GM23338 (cell line): ENCODE data around the gene IGF2BP1. TPM values are rescaled to one million over a fixed set of nuclear protein-coding genes. Genes with fewer than 3 reads are reported as not detected.
"Not testable (repeated sequence)": the region's sequence is repeated elsewhere in the genome, so short reads cannot be mapped to it uniquely, and the experiment has no call there.

Source experiments
- ATAC-seq: fragments of 200-7000 bp; cut with Tn5 transposase; 3 replicates; pipeline ENCODE4 v1.9.1; 2020
- DNase-seq: peaks from one replicate; pipeline ENCODE4 v3.0.0-alpha.2; 2015; ENCODE audit warnings: low spot score
- H2AFZ ChIP-seq: fragments of 200-600 bp; sonication (generic); 2 replicates; pipeline ENCODE4 v1.8.0; 2016; ENCODE audit warnings: antibody characterized with exemption, mild to moderate bottlenecking, moderate library complexity
- H3F3A ChIP-seq: fragments of 200-600 bp; sonication (generic); replicated peaks from 2 replicates; pipeline ENCODE4 v1.8.0; 2017; ENCODE audit warnings: antibody characterized with exemption, mixed run types, low read depth
- H3K27ac ChIP-seq: fragments of 200-600 bp; sonication (generic); 2 replicates; pipeline ENCODE4 v1.6.1; 2016; ENCODE audit warnings: low read depth
- H3K27me3 ChIP-seq: fragments of 200-600 bp; sonication (generic); 2 replicates; pipeline ENCODE4 v1.8.0; 2016; ENCODE audit warnings: mild to moderate bottlenecking, mixed run types, moderate library complexity; ENCODE audit not compliant: insufficient read depth
- H3K36me3 ChIP-seq: fragments of 200-600 bp; sonication (generic); 2 replicates; pipeline ENCODE4 v1.8.0; 2016; ENCODE audit warnings: mild to moderate bottlenecking; ENCODE audit not compliant: insufficient read depth
- H3K4me1 ChIP-seq: fragments of 200-600 bp; sonication (generic); 2 replicates; pipeline ENCODE4 v1.8.0; 2016; ENCODE audit warnings: mild to moderate bottlenecking, moderate library complexity; ENCODE audit not compliant: insufficient read depth
- H3K4me2 ChIP-seq: fragments of 200-600 bp; sonication (generic); 2 replicates; pipeline ENCODE4 v1.7.1; 2017; ENCODE audit warnings: mixed run types
- H3K4me3 ChIP-seq: fragments of 200-600 bp; sonication (generic); 2 replicates; pipeline ENCODE4 v1.6.1; 2016; ENCODE audit warnings: mixed run types
- H3K79me2 ChIP-seq: fragments of 200-600 bp; sonication (generic); replicated peaks from 2 replicates; pipeline ENCODE4 v1.8.0; 2017; ENCODE audit warnings: mild to moderate bottlenecking; ENCODE audit not compliant: insufficient read depth
- H3K9me2 ChIP-seq: fragments of 200-600 bp; sonication (generic); 2 replicates; pipeline ENCODE4 v1.8.0; 2017; ENCODE audit not compliant: insufficient read depth
- H4K20me1 ChIP-seq: fragments of 200-600 bp; sonication (generic); replicated peaks from 2 replicates; pipeline ENCODE4 v1.8.0; 2017; ENCODE audit warnings: mild to moderate bottlenecking; ENCODE audit not compliant: insufficient read depth
- H3K27ac Mint-ChIP-seq: 2 replicates; pipeline ENCODE4 v1.8.0; 2020; ENCODE audit warnings: inconsistent platforms, mild to moderate bottlenecking, moderate library complexity, mixed read lengths
- H3K27me3 Mint-ChIP-seq: 3 replicates; pipeline ENCODE4 v1.8.0; 2022; ENCODE audit warnings: low read depth, mild to moderate bottlenecking, moderate library complexity, mixed read lengths, inconsistent platforms; ENCODE audit not compliant: insufficient read depth, poor library complexity
- H3K36me3 Mint-ChIP-seq: 3 replicates; pipeline ENCODE4 v1.8.0; 2021; ENCODE audit warnings: low read depth, mild to moderate bottlenecking, inconsistent platforms, moderate library complexity, mixed read lengths
- H3K4me1 Mint-ChIP-seq: 3 replicates; pipeline ENCODE4 v1.8.0; 2020; ENCODE audit warnings: mild to moderate bottlenecking, inconsistent platforms, mixed read lengths
- H3K4me3 Mint-ChIP-seq: 3 replicates; pipeline ENCODE4 v1.8.0; 2021; ENCODE audit warnings: moderate library complexity, mild to moderate bottlenecking, inconsistent platforms, mixed read lengths
- H3K9me3 Mint-ChIP-seq: 3 replicates; pipeline ENCODE4 v1.8.0; 2020; ENCODE audit warnings: moderate library complexity, mild to moderate bottlenecking, inconsistent platforms, mixed read lengths
- CREB1 ChIP-seq: fragments of 250-450 bp; sonication (Bioruptor Pico); IDR thresholded peaks from 2 replicates; pipeline ENCODE4 v1.5.0; 2020; ENCODE audit warnings: low read depth, mild to moderate bottlenecking, moderate library complexity
- ETS1 ChIP-seq: IDR thresholded peaks from 2 replicates; pipeline ENCODE4 v1.6.1; 2016; ENCODE audit warnings: antibody characterized with exemption
- POLR2AphosphoS5 ChIP-seq: IDR thresholded peaks from 2 replicates; pipeline ENCODE4 v1.6.1; 2016; ENCODE audit warnings: antibody characterized with exemption, low read depth
- STAT1 ChIP-seq: IDR thresholded peaks from one replicate; pipeline ENCODE4 v1.6.1; 2016; ENCODE audit warnings: antibody characterized with exemption; ENCODE audit not compliant: unreplicated experiment
- ZNF114 ChIP-seq: fragments of 250-450 bp; sonication (Bioruptor Pico); IDR thresholded peaks from 2 replicates; pipeline ENCODE4 v1.5.0; 2020; ENCODE audit warnings: mild to moderate bottlenecking, moderate library complexity
- polyA plus RNA-seq: library from polyadenylated mRNA; unstranded; fragments of >200 nt; fragmentation: Nextera tagmentation; extraction: Ambion mirVana; gene quantifications from 2 replicates; pipeline ENCODE4 v1.2.1, GENCODE V29; 2016
- total RNA-seq: library from RNA; depleted of rRNA; stranded (reverse); fragments of >200 nt; shearing (Covaris generic); gene quantifications from 2 replicates; pipeline ENCODE4 v1.2.3, GENCODE V29; 2014
- TF ChIP-seq, protein P1 (sequence below), 2 experiments: fragments of 200-600 bp in 1 of 2; sonication (generic) in 1 of 2; conservative IDR thresholded peaks; 2 replicates each; pipeline versions ENCODE4 v1.5.1 to v1.6.1; 2016 to 2017; ENCODE audit warnings: antibody characterized with exemption in 2 of 2, low read depth in 2 of 2, mild to moderate bottlenecking in 2 of 2, moderate library complexity in 1 of 2

Gene IGF2BP1
- total and polyA plus RNA-seq, 2 experiments from 2014 or later: 68.6 to 249 TPM

DNA sequence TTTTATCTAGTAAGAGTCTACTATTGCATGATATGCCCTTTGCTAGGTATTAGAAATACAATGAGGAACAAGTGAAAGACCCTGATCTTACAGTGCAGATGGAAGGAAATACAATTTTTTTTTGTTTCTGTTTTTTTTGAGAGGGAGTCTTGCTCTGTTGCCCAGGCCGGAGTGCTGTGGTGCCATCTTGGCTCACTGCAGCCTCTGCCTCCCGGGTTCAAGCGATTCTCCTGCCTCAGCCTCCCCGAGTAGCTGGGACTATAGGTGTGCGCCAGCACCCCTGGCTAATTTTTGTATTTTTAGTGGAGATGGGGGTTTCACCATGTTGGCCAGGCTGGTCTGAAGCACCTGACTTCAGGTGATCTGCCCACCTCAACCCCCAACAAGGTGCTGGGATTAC lies 11.7 kb downstream of the IGF2BP1 start:
- peaks cover 69% of the 10 kb centered on the region for H3K36me3 Mint-ChIP-seq
- not testable (repeated sequence) for H3K4me3 Mint-ChIP-seq
- peaks cover 97% of the 10 kb centered on the region for H3K79me2 ChIP-seq

GRCh38 chr17:49012769-49013255 lies 15.6 kb downstream of the IGF2BP1 start:
- Histone ChIP-seq H3K4me2 (peak overlapping the region; percentile 87), H3K27me3 (no peaks in the 10 kb centered on the region), H3K4me3 (peak overlapping the region; percentile 58), H3K4me1 (peaks cover 69% of the 10 kb centered on the region), H3K27ac (peak overlapping the region; percentile 99), H3K36me3 (0 out of 2 replicates have a peak, but pooled peaks cover 10% of the 10 kb centered on the region), H3K79me2 (peaks cover 96% of the 10 kb centered on the region), H2AFZ (no peak overlapping the region), H3K9me2 (0 out of 2 replicates have a peak, but pooled peaks cover 2% of the 10 kb centered on the region), H4K20me1 (peaks cover 77% of the 10 kb centered on the region), H3F3A (peaks cover 43% of the 10 kb centered on the region)
- Mint-ChIP-seq H3K4me1 (peaks cover 65% of the 10 kb centered on the region), H3K27ac (peak overlapping the region; percentile 99), H3K36me3 (peaks cover 60% of the 10 kb centered on the region), H3K27me3 (peaks cover 49% of the 10 kb centered on the region), H3K9me3 (no peaks in the 10 kb centered on the region), H3K4me3 (peak overlapping the region; percentile 77)
- ATAC-seq (no peak; the same call in 2 of the 3 replicates), DNase-seq (peak; percentile 24)
- TF ChIP-seq, protein P1, sequence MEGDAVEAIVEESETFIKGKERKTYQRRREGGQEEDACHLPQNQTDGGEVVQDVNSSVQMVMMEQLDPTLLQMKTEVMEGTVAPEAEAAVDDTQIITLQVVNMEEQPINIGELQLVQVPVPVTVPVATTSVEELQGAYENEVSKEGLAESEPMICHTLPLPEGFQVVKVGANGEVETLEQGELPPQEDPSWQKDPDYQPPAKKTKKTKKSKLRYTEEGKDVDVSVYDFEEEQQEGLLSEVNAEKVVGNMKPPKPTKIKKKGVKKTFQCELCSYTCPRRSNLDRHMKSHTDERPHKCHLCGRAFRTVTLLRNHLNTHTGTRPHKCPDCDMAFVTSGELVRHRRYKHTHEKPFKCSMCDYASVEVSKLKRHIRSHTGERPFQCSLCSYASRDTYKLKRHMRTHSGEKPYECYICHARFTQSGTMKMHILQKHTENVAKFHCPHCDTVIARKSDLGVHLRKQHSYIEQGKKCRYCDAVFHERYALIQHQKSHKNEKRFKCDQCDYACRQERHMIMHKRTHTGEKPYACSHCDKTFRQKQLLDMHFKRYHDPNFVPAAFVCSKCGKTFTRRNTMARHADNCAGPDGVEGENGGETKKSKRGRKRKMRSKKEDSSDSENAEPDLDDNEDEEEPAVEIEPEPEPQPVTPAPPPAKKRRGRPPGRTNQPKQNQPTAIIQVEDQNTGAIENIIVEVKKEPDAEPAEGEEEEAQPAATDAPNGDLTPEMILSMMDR (conservative IDR thresholded peaks at IDR 0.05; ENCODE audit: low read depth in 2 of 2): peak in 1 of 2 experiments; percentile 7; a peak in 1 of 4 replicates
- TF ChIP-seq ETS1: no peak

More for the DNA sequence above, 11.7 kb downstream of the IGF2BP1 start:
- peaks cover 74% of the 10 kb centered on the region for H3K4me1 ChIP-seq
- H3K27ac Mint-ChIP-seq, H3K27ac ChIP-seq, H3K9me3 Mint-ChIP-seq, H3K4me2 ChIP-seq, H3K4me3 ChIP-seq, H3K9me2 ChIP-seq, H3K36me3 ChIP-seq, ATAC-seq, DNase-seq, H2AFZ ChIP-seq, H3K27me3 ChIP-seq: not testable (repeated sequence)
- Mint-ChIP-seq H3K27me3 (peaks cover 40% of the 10 kb centered on the region), H3K4me1 (peaks cover 73% of the 10 kb centered on the region)
- peaks cover 86% of the 10 kb centered on the region for H4K20me1 ChIP-seq
- peaks cover 43% of the 10 kb centered on the region for H3F3A ChIP-seq

DNA sequence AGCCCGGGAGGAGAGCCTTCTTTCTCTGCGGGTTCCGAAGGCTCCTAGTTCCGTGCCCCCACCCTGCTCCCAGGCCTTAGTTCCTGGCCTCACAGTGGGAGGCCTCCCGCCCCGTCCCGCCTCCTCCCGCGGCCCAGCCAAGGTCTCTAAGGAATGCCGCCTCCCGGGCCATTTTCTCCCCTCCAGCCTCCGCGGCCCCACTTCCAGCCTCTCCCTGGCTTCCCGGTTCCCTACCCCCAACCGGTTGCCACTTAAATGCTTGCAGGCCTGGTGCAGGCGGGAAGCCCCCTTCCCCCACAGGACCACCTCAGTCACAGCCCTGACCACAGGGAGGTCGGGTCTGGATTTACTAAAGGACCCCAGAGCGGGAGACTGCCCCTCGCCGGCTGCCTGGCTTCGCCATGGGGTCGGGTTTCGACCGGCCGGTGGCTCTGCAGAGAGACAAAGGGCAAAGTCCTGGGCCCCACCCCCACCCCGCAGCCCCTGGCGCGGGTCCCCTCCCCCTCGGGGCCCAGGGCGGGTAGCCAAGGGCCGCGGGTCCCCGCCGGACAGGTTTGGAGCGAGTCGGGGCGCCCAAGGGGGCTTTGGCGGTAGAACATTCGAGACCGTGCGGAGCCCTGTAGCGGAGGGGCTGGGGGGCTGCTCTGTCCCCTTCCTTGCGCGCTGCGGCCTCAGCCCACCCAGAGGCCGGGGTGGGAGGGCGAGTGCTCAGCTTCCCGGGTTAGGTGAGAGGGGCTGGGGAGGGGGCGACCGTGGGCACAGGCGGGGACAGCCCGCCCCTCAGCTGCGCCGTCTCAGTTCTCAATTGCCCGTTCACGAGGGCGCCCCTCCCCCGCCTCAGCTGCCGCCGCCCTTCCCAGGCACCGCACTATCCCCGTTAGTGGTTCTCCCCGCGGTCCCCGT lies 16.4 kb downstream of the IGF2BP1 start:
- Histone ChIP-seq H3K4me3 (peak overlapping the region; percentile 58), H3K9me2 (peaks cover 3% of the 10 kb centered on the region; the same call in 1 of the 2 replicates), H3K4me2 (peak overlapping the region; percentile 87), H4K20me1 (peaks cover 75% of the 10 kb centered on the region), H2AFZ (no peak overlapping the region), H3K79me2 (peaks cover 96% of the 10 kb centered on the region), H3K27ac (peak overlapping the region; percentile 99), H3K36me3 (0 out of 2 replicates have a peak, but pooled peaks cover 10% of the 10 kb centered on the region), H3K27me3 (no peaks in the 10 kb centered on the region), H3K4me1 (peaks cover 71% of the 10 kb centered on the region), H3F3A (peaks cover 44% of the 10 kb centered on the region)
- ATAC-seq: peak; percentile 74
- TF ChIP-seq STAT1 (no peak), ZNF114 (CRISPR knock-in tag) (no peak), ETS1 (no peak), CREB1 (no peak), POLR2AphosphoS5 (peak; percentile 49)
- H3K36me3 Mint-ChIP-seq: peaks cover 64% of the 10 kb centered on the region
- peak; percentile 93 for DNase-seq
- peaks cover 68% of the 10 kb centered on the region for H3K4me1 Mint-ChIP-seq
- H3K27me3 Mint-ChIP-seq: peaks cover 52% of the 10 kb centered on the region
- H3K9me3 Mint-ChIP-seq: no peaks in the 10 kb centered on the region
- H3K27ac Mint-ChIP-seq: peak overlapping the region; percentile 99
- peak overlapping the region; percentile 77 for H3K4me3 Mint-ChIP-seq
